NT2/D1 (cell line): ENCODE measurements around the gene LRRC40.

Experiments used
- DNase-seq: peaks from one replicate; pipeline ENCODE4 v3.0.0-alpha.2; 2011; ENCODE audit warnings: low read depth, low spot score
- H3K27me3 ChIP-seq: 2 replicates; pipeline ENCODE4 v1.6.0; 2011; ENCODE audit warnings: mild to moderate bottlenecking; ENCODE audit not compliant: insufficient read length, insufficient read depth
- H3K36me3 ChIP-seq: 2 replicates; pipeline ENCODE4 v1.6.1; 2011; ENCODE audit warnings: mild to moderate bottlenecking, low read length, mixed read lengths; ENCODE audit not compliant: insufficient read depth, insufficient read length
- H3K4me1 ChIP-seq: 2 replicates; pipeline ENCODE4 v1.5.1; 2011; ENCODE audit not compliant: insufficient read depth, insufficient read length
- H3K4me3 ChIP-seq: 2 replicates; pipeline ENCODE4 v1.5.1; 2011; ENCODE audit warnings: low read depth; ENCODE audit not compliant: insufficient read length
- H3K9ac ChIP-seq: 2 replicates; pipeline ENCODE4 v1.6.0; 2011; ENCODE audit warnings: low read depth; ENCODE audit not compliant: insufficient read length
- H3K9me3 ChIP-seq: 2 replicates; pipeline ENCODE4 v1.5.1; 2011; ENCODE audit warnings: mild to moderate bottlenecking, low read length; ENCODE audit not compliant: insufficient read depth
- SUZ12 ChIP-seq: IDR thresholded peaks from 2 replicates; pipeline ENCODE4 v1.6.1; 2011; ENCODE audit not compliant: insufficient read length, insufficient read depth; ENCODE audit errors: extremely low read depth
- YY1 ChIP-seq: IDR thresholded peaks from 2 replicates; pipeline ENCODE4 v1.6.1; 2011; ENCODE audit not compliant: insufficient read length, insufficient read depth
- ZNF274 ChIP-seq: IDR thresholded peaks from 2 replicates; pipeline ENCODE4 v1.6.1; 2011; ENCODE audit warnings: mild to moderate bottlenecking, low read depth, low read length

LRRC40 gene

GRCh38 chr1:70171512-70171911 is 33.9 kb downstream of the LRRC40 start:
- no peaks in the 10 kb centered on the region for H3K9me3 ChIP-seq
- no peak for DNase-seq
- H3K27me3 ChIP-seq, result no peaks in the 10 kb centered on the region
- no peaks in the 10 kb centered on the region for H3K4me1 ChIP-seq
- TF ChIP-seq YY1, result no peak
- TF ChIP-seq ZNF274, result no peak
- TF ChIP-seq SUZ12, result no peak
- no peak overlapping the region for H3K4me3 ChIP-seq
- peaks cover 21% of the 10 kb centered on the region for H3K36me3 ChIP-seq
- no peak overlapping the region for H3K9ac ChIP-seq

- TF ChIP-seq SUZ12 (no peak), YY1 (no peak), ZNF274 (no peak)
- Histone ChIP-seq H3K4me3 (no peak overlapping the region), H3K36me3 (peaks cover 14% of the 10 kb centered on the region), H3K4me1 (no peaks in the 10 kb centered on the region), H3K9me3 (no peaks in the 10 kb centered on the region), H3K27me3 (no peaks in the 10 kb centered on the region), H3K9ac (no peak overlapping the region)
- DNase-seq, result no peak
Observed at GRCh38 chr1:70169018-70169839, 36.1 kb downstream of the LRRC40 start.

DNA sequence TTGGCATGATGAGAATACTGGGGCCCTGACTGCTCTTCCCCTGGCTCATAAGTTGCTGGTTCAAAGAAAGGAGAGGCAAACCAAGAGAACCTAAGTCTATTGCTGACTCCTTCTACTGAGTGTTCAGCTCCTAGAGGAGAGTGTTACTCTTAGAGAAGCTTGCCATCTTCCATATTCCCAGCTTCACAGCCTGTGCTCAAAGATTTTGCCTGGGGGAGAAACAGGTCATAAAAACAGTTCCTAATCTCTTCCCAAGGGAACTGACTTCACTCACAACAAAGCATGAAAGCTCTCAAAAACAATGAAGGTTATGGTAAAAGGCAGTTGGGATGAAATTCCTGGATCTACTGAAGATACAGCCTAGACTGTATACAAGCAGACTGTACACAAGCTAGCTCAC is 37.1 kb downstream of the LRRC40 start:
- Histone ChIP-seq H3K9ac (no peak overlapping the region), H3K36me3 (peaks cover 12% of the 10 kb centered on the region), H3K9me3 (no peaks in the 10 kb centered on the region), H3K4me1 (no peaks in the 10 kb centered on the region), H3K27me3 (no peaks in the 10 kb centered on the region), H3K4me3 (no peak overlapping the region)
- DNase-seq, result no peak
- TF ChIP-seq SUZ12, result no peak
- no peak for TF ChIP-seq YY1
- TF ChIP-seq ZNF274, result no peak

DNA sequence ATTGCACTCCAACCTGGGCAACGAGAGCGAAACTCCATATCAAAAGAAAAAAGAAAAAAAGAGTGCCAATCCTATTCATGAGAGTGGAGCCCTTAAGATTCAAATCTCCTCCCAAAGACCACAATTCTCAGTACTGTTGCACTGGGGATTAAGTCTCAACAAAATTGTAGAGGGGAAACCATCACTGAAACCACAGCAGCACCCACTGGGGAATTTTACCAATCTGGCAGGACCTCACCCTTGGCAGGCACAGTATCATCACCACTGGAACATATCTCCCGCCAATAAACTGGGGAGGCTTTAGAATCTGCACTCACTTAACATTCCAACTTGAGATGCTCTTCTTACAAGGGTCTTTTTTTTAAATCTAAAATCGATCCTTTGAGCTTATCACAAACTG is 41.0 kb downstream of the LRRC40 start:
- DNase-seq, result no peak
- Histone ChIP-seq H3K27me3 (no peaks in the 10 kb centered on the region), H3K9me3 (no peaks in the 10 kb centered on the region), H3K9ac (no peak overlapping the region), H3K36me3 (peaks cover 11% of the 10 kb centered on the region), H3K4me3 (no peak overlapping the region), H3K4me1 (no peaks in the 10 kb centered on the region)
- TF ChIP-seq YY1 (no peak), SUZ12 (no peak), ZNF274 (no peak)

DNA sequence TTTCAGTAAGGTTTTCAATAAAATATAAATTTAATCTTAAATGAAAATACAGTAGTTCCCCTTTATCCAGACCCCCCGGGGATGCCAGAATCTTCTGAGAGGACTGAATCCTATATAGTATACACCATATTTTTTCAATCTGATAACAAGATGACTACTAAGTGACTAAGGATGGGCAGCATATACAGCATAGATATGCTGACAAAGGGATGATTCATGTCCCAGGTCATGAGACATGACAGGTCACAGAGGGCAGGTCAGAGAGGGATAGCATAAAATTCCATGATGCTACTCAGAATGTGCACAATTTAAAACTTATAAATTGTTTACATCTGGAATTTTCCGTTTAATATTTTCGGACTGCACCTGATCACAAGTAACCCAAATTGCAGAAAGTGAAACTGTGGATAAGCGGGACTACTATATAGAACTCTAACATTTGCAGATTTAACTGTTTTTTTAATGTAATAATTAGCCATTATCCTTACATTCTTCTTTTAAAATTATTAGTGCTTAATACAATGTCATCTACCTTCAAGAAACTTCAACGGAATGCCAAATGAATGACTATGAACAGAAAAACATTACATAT is 48.8 kb downstream of the LRRC40 start:
- H3K4me1 ChIP-seq, result no peaks in the 10 kb centered on the region

DNA sequence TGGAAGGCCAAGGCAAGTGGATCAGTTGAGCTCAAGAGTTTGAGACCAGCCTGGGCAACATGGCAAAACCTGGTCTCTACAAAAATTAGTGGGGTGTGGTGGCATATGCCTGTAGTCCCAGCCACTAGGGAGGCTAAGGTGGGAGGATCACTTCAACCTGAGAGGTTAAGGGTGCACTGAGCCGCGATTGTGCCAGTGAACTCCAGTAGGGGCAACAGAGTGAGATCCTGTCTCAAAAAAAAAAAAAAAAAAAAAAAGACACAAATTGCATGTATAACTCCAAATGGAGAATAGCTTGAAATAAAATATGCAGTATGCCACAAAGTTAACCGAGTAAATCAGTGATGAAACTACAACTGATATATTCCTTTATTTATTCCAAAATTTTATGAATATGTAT is 51.6 kb downstream of the LRRC40 start:
- peaks cover 40% of the 10 kb centered on the region for H3K36me3 ChIP-seq
- DNase-seq, result no peak
- no peaks in the 10 kb centered on the region for H3K27me3 ChIP-seq
- no peak for TF ChIP-seq ZNF274
- no peak for TF ChIP-seq YY1
- no peak for TF ChIP-seq SUZ12
- H3K4me1 ChIP-seq, result no peaks in the 10 kb centered on the region
- no peak overlapping the region for H3K4me3 ChIP-seq
- no peaks in the 10 kb centered on the region for H3K9me3 ChIP-seq
- no peak overlapping the region for H3K9ac ChIP-seq

More for the DNA sequence above, 48.8 kb downstream of the LRRC40 start:
- no peaks in the 10 kb centered on the region for H3K9me3 ChIP-seq
- H3K9ac ChIP-seq, result no peak overlapping the region
- H3K36me3 ChIP-seq, result peaks cover 34% of the 10 kb centered on the region
- no peak for TF ChIP-seq SUZ12
- TF ChIP-seq ZNF274, result no peak
- no peak for TF ChIP-seq YY1
- no peak overlapping the region for H3K4me3 ChIP-seq
- no peak for DNase-seq
- no peaks in the 10 kb centered on the region for H3K27me3 ChIP-seq

- no peaks in the 10 kb centered on the region for H3K9me3 ChIP-seq
- DNase-seq, result no peak
Observed at GRCh38 chr1:70150444-70150843, 54.9 kb downstream of the LRRC40 start.

More at GRCh38 chr1:70150444-70150843, 54.9 kb downstream of the LRRC40 start:
- H3K27me3 ChIP-seq, result no peaks in the 10 kb centered on the region
- no peak overlapping the region for H3K9ac ChIP-seq
- H3K4me3 ChIP-seq, result no peak overlapping the region
- TF ChIP-seq YY1 (no peak), ZNF274 (no peak), SUZ12 (no peak)
- no peaks in the 10 kb centered on the region for H3K4me1 ChIP-seq
- H3K36me3 ChIP-seq, result peaks cover 57% of the 10 kb centered on the region
